Measurements from ENCODE around the gene RTBDN.

DNA sequence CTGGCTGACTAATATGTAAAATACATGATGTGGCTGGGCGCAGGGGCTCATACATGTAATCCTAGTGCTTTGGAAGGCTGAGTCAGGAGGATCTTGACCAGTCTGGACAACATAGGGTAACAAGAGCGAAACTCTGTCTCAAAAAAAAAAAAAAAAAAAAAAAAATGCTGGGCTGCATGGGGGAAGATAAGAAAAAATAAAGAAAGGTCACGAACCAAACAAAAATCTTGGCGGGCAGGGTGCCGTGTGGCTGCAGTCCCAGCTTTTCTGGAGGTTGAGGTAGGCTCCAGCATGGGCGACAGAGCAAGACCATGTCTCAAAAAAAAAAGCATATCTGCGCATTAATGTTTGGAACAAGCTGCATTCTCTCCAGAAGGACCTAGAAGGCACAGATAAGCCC lies 19.3 kb downstream of the RTBDN start:
- TF ChIP-seq SP1 (IDR thresholded peaks at IDR 0.05) (no peak), ARNT (IDR thresholded peaks at IDR 0.05) (no peak), CTBP1 (IDR thresholded peaks at IDR 0.05; ENCODE audit: borderline replicate concordance) (no peak), HDGF (IDR thresholded peaks at IDR 0.05; ENCODE audit: borderline replicate concordance) (no peak), BHLHE40 (IDR thresholded peaks at IDR 0.05; ENCODE audit: borderline replicate concordance) (no peak), FOXK2 (IDR thresholded peaks at IDR 0.05) (no peak), FOXM1 (IDR thresholded peaks at IDR 0.05; ENCODE audit: borderline replicate concordance) (no peak), FOXA1 (IDR thresholded peaks at IDR 0.05) (no peak)
